Brain microvascular endothelial cell (primary cell): Measurements from ENCODE around the gene UCN2.

ENCODE experiments used
- DNase-seq: peaks from one replicate; pipeline ENCODE4 v3.0.0-alpha.2; 2020
- H3K27ac ChIP-seq: fragments of 250-450 bp; sonication (Bioruptor Pico); 2 replicates; pipeline ENCODE4 v1.5.1; 2020; ENCODE audit warnings: mild to moderate bottlenecking, moderate library complexity
- H3K27me3 ChIP-seq: fragments of 250-450 bp; sonication (Bioruptor Pico); replicated peaks from 2 replicates; pipeline ENCODE4 v1.5.1; 2020; ENCODE audit warnings: mild to moderate bottlenecking
- H3K36me3 ChIP-seq: fragments of 250-450 bp; sonication (Bioruptor Pico); replicated peaks from 2 replicates; pipeline ENCODE4 v1.5.1; 2020; ENCODE audit warnings: mild to moderate bottlenecking
- H3K4me3 ChIP-seq: 2 replicates; pipeline ENCODE4 v1.5.1; 2011; ENCODE audit warnings: low read depth, mild to moderate bottlenecking, control low read depth, low read length, moderate library complexity
- CTCF ChIP-seq: IDR thresholded peaks from 2 replicates; pipeline ENCODE4 v1.5.1; 2011; ENCODE audit warnings: low read depth, mild to moderate bottlenecking, moderate library complexity, low read length, control low read depth, inconsistent platforms; ENCODE audit errors: missing control alignments
- in situ Hi-C: cut with HindIII; loops from 2 replicates; pipeline ENCODE4 v1.10.0; 2017; ENCODE audit warnings: low sequenced_read_pairs, low pct_ligation_motif_present

The UCN2 gene

GRCh38 chr3:48565186-48565585 is 1.6 kb upstream of the UCN2 start:
- in situ Hi-C loops, result no loop called here
- TF ChIP-seq CTCF, result no peak
- DNase-seq, result no peak
- Histone ChIP-seq H3K4me3 (no peak overlapping the region), H3K27ac (no peak overlapping the region), H3K27me3 (no peaks in the 10 kb centered on the region), H3K36me3 (peaks cover 2% of the 10 kb centered on the region)

GRCh38 chr3:48564667-48565066 is 1.1 kb upstream of the UCN2 start:
- in situ Hi-C loops, result no loop called here
- no peak for TF ChIP-seq CTCF
- DNase-seq, result no peak
- no peak overlapping the region for H3K4me3 ChIP-seq
- H3K27me3 ChIP-seq, result no peaks in the 10 kb centered on the region
- H3K27ac ChIP-seq, result no peak overlapping the region
- no peaks in the 10 kb centered on the region for H3K36me3 ChIP-seq

- peak overlapping the region; percentile 55 for H3K27ac ChIP-seq
- no peaks in the 10 kb centered on the region for H3K27me3 ChIP-seq
- H3K36me3 ChIP-seq, result no peaks in the 10 kb centered on the region
- DNase-seq, result peak; percentile 51
- TF ChIP-seq CTCF, result no peak
- no peak overlapping the region for H3K4me3 ChIP-seq
- in situ Hi-C loops, result no loop called here
These were observed 441 bp upstream of the UCN2 start for GRCh38 chr3:48564022-48564421.

GRCh38 chr3:48562367-48563095 is 1.1 kb downstream of the UCN2 start:
- no peak overlapping the region for H3K27ac ChIP-seq
- no peak for DNase-seq
- TF ChIP-seq CTCF, result no peak
- no peaks in the 10 kb centered on the region for H3K36me3 ChIP-seq
- no peaks in the 10 kb centered on the region for H3K27me3 ChIP-seq
- in situ Hi-C loops, result no loop called here
- H3K4me3 ChIP-seq, result no peak overlapping the region

GRCh38 chr3:48561045-48561736 is 2.4 kb downstream of the UCN2 start:
- H3K4me3 ChIP-seq, result peak overlapping the region; percentile 44
- in situ Hi-C loops, result no loop called here
- peak; percentile 57 for TF ChIP-seq CTCF

More at GRCh38 chr3:48561045-48561736, 2.4 kb downstream of the UCN2 start:
- peak; percentile 42 for DNase-seq
- Histone ChIP-seq H3K27me3 (no peaks in the 10 kb centered on the region), H3K36me3 (no peaks in the 10 kb centered on the region), H3K27ac (peak overlapping the region; percentile 39)
